ENCODE data around the gene TTLL8.

DNA sequence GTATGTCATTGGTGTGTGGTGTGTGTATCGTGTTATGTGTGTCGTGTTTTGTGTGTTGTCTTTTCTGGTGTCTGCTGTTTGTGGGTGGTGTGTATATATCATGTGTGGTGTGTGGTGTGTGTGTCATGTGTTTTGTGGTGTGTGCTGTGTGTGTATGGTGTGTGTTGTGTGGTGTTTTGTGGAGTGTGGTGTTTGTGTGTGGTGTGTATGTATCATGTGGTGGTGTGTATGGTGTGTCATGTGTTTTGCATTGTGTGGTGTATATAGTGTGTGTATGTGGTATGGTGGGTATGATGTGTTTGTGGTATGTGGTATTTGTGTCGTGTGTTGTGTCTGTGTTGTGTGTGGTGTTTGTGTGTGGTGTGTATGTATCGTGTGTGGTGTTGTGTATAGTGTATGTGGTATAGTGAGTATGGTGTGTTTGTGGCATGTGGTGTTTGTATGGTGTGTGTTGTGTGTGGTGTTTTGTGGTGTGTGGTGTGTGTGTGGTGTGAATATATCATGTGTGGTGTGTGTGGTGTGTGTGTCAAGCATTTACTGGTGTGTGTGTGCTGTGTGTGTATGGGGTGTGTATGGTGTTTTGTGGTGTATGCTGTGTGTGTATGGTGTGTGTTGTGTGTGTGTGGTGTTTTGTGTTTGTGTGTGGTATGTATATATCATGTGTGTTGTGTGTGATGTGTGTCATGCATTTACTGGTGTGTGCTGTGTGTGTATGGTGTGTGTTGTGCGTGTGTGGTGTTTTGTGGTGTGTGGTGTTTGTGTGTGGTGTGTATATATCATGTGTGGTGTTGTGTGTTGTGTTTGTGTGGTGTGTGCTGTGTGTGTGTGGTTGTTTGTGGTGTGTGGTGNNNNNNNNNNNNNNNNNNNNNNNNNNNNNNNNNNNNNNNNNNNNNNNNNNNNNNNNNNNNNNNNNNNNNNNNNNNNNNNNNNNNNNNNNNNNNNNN lies 84.8 kb downstream of the TTLL8 start:
- TF ChIP-seq, protein P1, sequence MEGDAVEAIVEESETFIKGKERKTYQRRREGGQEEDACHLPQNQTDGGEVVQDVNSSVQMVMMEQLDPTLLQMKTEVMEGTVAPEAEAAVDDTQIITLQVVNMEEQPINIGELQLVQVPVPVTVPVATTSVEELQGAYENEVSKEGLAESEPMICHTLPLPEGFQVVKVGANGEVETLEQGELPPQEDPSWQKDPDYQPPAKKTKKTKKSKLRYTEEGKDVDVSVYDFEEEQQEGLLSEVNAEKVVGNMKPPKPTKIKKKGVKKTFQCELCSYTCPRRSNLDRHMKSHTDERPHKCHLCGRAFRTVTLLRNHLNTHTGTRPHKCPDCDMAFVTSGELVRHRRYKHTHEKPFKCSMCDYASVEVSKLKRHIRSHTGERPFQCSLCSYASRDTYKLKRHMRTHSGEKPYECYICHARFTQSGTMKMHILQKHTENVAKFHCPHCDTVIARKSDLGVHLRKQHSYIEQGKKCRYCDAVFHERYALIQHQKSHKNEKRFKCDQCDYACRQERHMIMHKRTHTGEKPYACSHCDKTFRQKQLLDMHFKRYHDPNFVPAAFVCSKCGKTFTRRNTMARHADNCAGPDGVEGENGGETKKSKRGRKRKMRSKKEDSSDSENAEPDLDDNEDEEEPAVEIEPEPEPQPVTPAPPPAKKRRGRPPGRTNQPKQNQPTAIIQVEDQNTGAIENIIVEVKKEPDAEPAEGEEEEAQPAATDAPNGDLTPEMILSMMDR (IDR thresholded peaks at IDR 0.05), result no peak
- no peak for TF ChIP-seq POLR2A (IDR thresholded peaks at IDR 0.05)
